NCI-H2029 (cell line): Measurements from ENCODE around the gene SCN2B.
A peak's percentile ranks its signal among the peaks of the same experiment; 100 is the strongest.

Source experiments
- DNase-seq: peaks from one replicate; lab custom pipeline; 2025; lab: John Stamatoyannopoulos, UW

The SCN2B gene

DNA sequence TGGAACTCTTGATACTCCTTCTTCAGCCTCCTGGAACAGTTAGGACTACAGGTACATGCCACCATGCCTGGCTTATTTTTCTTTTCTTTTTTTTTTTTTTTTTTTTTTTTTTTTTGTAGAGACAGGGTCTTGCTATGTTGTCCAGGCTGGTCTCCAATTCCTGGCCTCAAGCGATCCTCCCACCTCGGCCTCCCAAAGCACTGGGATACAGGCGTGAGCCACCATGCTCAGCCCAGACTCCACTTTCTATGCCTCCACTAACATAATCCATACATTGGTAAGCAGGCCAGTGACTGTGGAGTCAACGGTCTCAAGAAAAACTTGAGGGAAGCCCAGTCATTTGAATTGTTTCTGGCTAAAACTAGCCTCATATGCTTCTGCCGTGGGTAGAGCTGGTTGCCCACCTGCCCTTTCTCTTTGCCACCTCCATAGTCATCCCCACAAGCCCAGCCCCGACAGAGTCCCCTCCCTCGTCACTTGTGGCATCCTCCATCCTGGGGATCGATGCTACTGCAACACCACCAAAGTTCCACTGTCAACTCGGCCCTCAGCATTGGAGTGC, 2.4 kb downstream of the SCN2B start:
- DNase-seq: no peak

DNA sequence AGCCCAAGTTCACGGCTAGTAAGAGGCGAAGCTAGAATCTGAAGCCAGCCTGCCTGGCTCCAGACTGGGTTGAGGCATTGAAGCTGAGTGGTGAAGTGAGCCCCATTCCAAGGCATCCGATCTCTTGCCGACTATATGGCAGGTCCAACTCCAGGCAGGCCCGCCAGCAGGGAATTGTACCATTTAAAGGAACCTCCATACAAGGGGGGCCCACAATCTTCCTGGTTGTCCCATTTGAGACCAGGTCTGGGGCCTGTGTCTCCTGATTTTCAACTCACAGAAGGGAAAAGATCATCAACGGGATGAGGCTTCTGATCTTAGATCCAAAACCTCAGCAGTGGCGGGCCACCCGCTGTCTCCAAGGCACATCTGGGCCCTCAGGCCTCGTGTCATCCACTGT, 4.1 kb downstream of the SCN2B start:
- DNase-seq: no peak

DNA sequence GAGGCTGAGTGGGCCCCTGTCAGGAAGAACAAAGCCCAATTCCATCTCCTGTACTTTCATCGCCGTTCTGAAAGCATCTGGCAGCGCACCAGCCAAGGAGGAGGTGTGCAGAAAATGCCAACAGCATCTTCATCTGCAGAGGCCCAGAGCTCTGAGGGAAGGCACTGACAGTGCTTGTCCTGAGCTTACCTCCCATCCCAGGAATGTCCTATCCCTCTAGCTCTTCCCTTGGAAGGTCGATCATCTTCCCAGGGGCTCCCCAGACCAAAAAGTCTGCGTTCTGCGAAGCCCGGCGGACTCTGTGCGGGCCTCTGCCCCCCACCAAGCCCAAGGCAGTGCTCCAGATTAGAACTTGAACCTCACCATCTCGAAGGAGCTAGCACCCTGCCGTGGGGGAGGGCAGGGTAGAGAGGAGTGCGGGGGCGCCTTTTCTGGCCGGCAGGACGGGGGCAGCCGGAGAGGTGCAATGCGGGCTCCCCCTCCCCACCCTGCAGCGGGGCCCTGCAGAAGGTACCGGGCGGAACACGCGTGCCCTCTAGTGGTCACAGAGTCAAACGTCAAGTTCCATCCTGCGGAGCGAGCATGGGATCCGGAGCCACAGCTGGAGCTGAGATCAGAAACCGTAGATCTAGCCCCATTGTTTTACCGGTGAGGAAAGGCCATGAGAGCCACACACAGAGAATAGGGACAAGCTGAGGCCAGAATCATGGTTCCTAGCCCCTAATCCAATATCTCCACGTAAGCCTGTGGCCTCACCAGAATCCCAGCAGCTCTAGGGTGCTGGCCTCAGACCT, 5.0 kb downstream of the SCN2B start:
- peak; percentile 50 for DNase-seq

DNA sequence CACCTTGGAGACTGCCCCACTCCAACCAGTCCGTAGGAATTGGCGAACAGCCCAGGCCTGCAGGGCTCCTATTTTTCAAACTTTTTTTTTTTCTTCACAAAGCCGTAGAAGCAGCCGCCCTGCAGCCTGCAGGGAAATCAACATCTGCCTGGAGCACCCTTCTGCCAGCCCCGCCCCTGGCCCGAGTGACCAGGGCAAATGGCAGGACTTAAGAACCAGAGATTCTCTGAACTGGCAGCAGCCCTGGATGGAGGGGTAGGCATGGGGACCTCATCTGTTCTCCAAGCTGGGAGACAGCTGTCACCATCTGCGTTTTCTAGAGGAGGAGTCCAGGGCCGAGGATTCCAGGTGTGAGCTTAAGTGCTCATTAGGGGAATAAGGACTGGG, 5.6 kb downstream of the SCN2B start:
- DNase-seq: no peak

DNA sequence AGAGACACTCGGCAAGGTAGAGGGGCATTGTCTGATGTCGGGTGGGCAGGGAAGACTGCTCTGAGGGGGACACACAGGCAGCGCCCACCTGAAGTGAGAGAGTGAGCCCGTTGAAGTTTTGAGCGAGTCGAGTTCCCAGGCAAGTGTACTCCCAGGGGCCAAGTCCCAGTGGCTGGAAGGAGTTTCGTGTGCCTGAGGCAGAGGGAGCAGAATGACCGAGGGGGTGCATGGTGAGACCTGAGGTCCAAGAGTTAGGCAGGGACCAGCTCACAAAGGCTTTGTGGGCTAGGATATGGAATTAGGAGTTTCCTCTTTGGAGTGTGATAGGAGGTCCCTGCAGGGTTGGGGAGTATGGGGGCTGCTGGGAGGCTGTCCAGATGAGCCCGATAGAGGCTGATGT, 6.2 kb downstream of the SCN2B start:
- no peak for DNase-seq

DNA sequence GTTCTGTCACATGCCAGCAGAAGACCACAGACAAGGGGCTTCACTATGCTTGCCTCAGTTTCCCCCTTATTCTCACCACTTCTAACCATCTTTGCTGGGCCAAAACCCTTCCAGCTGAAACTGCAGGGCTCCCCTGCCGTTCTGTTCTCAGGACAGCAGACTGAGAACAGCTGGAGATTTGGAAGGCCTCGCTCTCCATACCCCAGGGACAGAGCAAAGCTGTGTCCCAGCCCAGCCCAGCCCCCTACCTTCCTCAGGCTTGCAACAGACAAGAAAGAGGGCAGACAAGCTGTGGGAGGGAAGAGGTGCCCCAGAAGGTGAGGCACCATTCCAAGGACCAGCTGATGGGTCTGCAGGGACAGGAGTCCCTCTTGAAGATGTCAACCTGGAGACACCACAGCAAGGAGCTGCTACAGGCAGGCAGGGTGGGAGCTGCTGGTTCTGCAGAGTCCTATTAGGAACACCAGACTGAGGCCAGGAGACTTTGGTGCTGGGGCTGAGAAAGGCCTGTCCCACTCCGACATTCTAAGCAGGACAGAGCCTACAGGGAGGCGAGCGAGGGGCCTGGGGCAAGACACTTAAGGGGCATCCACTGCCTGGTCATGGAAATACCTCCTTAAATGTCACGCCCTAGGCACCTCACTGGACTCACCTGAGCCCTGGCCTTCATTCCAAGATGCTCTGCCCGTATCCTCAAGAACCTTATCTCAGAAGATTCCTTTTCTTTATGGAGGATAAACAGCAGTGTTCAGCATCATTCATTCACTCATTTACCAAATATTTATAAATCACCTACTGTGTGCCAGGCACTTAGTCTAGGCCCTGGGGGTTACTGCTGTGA, 6.9 kb downstream of the SCN2B start:
- no peak for DNase-seq

DNA sequence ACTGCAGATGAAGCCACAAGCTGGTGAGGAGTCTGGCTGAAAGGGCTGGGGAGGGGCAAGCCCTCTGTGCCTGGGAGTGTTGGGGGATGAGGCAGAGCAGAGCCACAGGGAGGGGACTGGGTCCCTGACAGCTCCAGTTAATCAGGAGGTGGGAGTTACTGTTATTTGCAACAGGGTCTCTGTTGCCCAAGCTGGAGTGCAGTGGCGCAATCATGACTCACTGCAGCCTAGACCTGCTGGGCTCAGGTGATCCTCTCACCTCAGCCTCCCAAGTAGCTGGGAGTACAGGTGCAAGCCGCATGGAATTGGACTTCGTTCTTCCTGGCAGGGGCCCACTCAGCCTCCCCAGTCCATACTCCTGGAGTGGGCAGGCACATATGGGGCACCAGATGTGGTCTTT, 7.7 kb downstream of the SCN2B start:
- no peak for DNase-seq

DNA sequence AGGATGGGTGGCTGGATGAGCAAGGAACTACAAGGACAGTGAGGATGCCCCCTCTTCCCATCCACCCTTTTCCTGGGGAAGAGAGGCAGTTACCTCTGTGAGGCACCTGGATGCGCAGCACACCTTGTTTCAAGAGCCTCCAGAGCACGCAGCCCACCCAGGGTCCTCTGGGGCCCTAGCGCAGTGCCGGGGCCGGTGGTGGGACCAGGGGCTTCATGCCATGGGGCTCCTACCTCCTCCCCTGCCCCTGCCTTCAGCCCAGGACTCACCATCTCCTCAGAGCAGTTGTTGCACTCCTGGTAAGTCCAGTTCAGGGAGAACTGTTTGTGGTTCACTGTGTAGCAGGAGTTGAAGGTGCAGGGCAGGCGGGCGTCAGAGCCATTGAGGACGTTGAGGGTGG, 8.1 kb downstream of the SCN2B start:
- DNase-seq: no peak

DNA sequence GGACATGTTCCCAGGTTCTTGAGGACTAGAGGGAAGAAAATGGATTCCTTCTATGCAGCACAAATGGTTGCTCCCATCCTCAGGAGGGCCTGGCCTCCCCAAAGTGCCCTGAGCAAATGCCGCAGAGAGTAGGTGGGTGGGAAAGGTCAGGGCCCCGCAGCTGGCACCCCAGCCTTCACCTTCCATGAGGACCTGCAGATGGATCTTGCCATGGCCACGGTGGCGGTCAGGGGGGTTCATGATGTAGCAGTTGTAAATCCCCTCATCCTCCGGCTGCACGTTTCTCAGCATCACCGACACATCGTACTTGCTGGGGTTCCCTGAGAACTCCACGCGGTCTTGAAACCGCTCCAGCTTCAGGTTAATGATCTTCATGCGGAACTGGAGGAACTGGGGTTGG, 8.5 kb downstream of the SCN2B start:
- DNase-seq: no peak

DNA sequence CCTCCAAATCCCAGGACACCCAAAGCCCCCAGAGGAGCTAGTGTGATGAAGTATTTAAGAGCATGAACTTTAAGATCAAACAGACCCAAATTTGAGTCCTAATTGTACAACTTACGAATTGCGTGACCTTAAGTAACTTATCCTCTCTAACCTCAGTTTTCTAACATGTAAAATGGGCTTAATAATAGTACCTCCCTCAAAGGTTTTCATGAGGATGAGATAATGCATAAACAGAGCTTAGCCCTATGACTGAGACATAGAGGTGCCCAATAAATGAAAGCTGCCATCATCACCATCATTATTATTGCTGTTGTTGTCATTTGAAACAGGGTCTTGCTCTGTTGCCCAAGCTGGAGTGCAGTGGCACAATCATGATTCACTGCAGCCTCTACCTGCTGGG, 9.2 kb downstream of the SCN2B start:
- no peak for DNase-seq

DNA sequence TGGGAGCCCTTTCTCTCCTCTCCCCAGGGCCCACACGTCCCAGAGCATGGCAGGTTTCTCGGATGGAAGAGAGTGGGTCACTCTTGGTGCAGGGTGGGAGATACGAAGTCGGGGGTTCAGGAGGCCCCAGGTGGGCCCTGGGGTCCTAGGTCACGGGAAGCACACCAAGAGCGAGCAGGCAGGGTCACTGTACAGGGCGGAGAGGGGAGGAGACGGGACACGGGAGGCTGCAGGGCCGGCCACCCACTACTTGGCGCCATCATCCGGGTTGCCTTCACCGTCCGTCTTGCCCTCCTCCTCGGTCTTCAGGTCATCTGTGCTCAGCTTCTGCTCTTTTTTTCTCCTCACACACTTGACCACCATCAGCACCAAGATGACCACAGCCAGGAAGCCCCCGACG, 9.8 kb downstream of the SCN2B start:
- no peak for DNase-seq

DNA sequence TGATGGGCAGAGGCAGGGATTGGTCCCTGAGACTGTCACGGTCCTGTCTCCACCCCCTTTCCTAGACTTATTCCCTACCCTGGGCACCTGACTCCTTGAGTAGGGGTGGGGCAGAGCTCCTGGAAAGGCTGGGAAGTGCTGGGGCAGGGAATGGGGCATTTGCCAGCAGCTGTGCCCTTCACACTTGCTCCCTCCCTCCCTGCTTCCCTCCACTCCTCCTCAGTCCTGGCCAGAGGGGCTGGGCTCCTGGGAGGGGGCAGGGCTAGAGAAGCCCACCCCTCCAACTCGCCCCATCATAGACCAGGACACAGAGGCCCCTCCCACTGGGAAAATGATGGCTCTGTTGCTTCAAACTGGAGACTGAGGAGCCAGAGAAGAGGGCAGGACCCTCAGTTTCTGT, 11.6 kb downstream of the SCN2B start:
- DNase-seq: no peak

DNA sequence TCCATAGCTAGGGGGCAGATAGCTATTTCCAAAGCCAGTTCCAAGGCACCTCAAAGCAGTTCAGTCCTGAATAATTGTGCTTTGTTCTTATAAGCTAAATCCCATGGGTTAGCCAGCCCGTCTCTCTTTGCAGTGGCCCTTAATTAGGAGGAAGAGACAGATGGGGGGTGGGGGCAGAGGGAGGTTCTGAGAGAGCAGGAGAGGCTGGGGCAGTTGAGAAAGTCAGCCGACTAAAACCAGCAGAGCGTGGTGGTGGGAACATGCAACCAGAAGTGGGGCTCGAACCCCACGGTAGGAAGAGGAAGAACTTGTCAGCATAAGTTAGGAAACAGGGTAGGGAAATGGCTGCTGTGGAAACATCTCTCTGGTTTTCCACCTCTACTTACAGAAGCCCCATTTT, 12.9 kb downstream of the SCN2B start:
- DNase-seq: no peak

DNA sequence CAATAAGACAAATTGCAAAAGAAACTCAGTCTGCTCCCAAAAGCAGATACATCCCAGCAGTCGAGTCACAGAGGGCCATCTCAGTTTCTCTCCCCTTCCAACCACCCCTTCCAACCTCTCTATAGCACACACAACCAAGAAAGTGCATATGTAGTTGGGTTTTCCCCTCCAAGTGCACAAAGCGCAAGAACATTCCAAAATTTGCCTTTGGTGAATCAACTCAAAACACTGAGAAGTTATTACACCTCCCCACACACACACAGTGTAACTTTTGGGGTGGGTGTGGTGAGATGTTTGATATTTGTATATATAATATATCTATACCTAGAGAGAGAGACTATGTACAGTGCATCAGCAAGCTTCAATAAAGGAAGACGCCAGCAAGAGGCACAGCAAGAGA, 13.6 kb downstream of the SCN2B start:
- DNase-seq: no peak

DNA sequence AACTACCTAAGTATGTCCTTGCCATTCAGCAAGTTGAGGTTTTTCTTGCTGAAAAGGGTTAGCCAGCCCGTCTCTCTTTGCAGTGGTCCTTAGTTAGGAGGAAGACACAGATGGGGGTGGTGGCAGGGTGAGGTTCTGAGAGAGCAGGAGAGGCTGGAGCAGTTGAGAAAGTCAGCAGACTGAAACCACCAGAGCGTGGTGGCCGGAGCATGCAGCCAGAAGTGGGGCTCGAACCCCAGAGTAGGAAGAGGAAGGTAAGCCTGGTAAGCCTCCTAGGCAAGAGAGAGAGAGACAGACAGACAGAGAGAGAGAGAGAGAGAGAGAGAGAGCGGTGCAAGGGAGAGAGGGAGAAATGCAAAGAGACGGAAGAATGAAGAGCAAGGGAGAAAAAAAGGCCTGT, 14.7 kb downstream of the SCN2B start:
- no peak for DNase-seq

DNA sequence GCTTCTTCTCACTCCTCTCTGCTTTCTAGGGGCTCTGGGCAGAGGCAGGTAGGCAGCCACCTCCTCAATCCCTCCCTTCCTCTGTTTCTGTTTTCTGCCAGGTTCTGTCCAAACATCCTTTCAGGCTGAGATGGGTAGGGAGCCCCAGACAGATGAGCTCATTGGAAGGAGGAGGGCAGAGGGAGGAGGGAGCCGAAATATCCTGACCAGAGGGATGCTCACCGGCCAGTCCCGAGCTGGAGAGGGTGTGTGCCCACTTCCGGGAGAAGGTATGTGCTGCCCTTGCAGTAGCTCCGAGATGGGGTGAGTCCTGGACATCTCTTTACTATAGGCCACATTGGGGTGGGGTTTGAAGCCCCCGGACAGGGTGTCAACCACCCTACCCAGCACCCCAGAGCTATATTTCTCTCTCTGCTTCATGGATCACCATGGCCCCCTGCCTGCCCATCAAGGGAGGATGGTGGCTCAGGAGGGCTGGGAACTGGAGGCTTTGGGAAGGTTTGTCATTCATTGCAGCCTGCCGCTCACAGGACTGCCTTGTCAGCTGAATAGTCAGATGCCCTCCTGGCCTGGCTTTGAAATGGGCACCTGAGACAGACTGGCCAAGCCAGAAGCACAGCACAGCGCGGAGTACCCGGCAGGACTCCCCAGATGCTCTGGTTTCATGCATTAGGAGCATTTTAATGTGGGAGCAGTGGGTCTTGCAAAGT, 19.1 kb downstream of the SCN2B start:
- no peak for DNase-seq

DNA sequence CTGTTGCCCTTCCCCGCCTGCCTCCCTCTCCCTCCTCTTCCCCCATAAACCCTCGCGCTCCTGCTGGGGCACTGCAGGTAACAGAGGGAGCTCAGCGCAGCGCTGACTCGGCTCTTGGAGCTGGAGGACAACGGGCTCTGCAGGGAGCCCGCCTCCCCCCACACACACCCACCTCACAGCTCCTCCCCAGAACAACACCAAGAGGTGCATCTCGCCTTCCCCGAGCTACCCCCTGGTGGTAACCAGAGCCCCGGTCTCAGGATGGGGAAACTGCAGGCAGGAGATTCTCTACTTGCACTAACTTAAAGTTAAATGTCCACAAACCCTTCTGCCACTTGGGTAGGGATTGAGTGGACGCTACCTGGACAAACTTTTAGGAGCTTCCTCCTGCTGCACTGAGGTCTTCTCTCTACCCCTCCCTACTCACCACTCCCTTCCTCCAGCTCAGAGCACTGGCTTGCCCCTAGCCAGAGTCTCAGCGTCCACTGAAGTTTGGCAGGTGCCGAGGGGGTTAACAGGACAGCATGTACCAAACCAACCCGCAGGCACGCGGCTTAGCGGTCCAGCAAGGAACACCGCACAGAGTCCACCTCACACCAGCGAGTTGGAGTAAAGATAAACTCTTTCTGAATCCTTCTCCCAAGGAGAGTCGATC, 19.8 kb downstream of the SCN2B start:
- no peak for DNase-seq

DNA sequence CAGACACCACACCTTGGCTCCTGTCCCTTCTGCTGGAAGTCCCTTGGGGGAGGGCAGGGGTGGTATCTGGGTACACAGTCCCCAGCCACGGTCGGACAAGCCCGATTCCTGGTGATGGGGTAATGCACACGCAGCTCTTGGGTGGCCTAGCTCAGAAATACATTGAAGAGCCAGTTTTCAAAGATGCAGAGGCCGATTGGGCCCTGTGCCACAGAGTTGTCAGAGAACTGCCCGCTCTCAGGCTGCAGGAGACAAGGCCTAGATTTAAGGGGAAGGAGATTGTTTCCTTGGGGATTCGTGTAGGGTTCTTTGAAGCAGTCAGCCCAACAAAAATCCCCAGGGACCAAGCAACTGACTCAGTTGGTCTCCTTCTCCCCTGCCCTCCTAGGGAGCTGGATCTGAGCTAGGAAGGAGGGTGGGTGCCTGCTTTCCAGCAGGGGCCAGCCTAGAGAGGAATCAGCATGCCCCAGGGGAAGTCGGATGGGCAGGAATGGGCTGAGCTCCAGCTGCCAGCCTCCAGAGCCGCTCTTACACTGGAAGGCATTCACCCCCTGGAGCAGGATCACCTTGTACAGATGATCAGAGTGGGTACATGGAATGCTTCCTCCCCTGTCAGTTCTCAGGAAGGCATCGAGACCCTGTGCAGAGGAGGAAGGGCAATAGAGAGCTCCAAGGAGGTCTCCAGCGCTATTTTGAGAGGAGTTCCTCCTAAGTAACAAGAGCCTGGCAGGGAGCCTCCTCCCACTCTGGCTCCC, 20.5 kb downstream of the SCN2B start:
- no peak for DNase-seq

DNA sequence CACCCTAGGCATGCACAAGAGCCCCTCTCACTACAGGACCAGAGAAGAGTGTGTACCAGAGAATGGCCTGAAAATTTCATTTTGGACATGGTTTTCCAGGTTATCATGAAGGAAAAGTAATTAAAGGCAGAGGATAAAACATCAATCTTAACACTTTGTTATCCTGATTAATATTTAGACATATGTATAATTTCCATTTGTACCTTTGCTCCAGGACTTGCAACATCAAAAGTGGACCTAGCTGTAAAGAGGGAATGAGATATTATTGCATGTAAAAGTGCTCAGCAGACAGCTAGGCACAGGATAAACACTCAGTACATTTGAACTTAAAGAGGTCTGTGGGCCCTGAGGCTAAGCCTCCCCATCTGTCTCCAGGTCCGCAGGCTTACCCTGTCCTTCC, 21.8 kb downstream of the SCN2B start:
- DNase-seq: no peak

DNA sequence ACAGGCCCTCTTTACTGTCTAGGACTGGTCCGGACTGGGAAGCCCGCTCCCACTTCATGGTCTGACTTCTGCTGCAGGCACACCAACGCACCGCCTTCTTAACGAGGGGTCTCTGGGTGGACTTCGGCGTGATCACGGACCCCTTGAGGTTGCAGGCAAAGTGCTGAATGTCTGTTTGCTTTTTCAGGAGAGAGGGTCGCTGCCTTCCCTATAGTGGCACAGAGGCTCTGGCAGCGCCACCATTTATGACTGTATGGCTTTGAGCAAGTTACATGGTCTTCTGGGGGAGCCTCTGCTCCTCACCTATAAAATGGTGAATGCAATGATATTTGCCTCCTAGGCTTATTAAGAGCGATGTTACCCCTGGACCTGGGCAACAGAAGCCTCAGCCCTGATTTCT, 22.5 kb downstream of the SCN2B start:
- DNase-seq: no peak

DNA sequence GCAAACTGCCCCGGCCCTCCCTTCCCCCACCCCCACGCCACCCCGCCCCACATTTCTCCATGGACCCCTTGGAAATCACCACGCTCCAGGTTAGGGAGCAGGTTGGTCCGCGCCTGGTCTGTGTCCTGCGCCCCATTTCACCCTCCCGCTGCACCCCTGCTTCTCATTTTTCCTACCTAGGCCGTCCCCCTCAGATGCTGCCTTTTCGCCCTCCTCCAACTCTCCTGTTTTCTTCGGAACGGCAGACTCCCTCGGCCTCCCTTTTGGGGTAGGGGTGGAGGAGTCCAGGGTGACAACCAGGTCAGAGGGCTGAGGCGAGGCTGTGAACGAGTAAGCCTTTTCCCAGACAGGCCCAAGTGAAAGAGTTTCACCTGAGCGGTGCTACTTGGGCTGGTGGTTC, 22.9 kb downstream of the SCN2B start:
- no peak for DNase-seq
